ENCODE measurements around the gene PPP4R4.
"Not testable (repeated sequence)": the region's sequence is repeated elsewhere in the genome, so short reads cannot be mapped to it uniquely, and the experiment has no call there.

PPP4R4 gene

DNA sequence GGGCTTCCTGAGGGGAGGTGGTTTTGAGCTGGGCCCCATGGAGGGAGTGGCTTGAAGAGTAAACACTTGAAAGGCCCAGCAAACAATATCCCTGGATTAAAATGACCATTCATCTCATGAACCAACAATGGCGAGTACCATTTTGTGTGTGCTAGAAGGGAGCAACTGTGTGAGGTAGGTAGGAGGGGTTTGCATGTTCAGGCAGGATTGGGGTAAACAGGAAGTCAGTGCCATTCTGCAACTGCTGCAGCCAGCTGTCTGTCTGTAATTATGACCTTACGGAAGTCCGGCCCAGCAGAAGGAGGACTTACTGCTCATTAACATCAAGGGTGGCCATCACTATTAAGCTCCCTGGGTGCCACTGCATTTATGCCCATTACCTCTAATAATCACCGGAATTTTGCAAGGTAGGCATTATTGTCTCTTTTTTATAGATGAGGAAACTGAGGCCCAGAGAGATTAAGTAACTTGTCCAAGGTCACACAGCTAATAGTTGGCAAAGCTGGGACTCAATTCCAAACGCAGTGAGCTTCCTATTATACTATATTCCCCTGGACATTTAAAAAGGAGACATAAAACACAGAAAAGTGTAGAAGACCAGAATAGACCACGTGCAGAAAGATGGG lies 28.1 kb upstream of the PPP4R4 start:
- no peak for DNase-seq

DNA sequence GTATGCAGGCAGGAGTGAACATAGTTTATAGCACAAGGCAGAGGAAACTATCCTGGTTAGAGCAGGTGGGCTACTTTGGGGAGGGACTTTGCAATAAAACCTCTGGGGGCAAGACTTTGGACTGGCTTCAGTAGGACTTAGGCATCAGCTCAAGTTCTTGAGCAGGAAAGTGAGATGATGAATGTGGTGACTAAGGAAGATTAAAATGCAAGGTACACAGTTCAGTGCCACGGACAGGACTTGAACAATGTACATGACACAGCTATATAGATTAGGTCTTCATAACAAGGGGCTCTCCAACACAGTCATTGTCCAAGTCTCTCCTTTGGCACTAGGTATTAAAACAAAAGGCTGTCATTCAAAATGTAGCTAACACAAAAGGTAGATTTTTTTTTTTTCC lies 21.4 kb upstream of the PPP4R4 start:
- no peak for DNase-seq

DNA sequence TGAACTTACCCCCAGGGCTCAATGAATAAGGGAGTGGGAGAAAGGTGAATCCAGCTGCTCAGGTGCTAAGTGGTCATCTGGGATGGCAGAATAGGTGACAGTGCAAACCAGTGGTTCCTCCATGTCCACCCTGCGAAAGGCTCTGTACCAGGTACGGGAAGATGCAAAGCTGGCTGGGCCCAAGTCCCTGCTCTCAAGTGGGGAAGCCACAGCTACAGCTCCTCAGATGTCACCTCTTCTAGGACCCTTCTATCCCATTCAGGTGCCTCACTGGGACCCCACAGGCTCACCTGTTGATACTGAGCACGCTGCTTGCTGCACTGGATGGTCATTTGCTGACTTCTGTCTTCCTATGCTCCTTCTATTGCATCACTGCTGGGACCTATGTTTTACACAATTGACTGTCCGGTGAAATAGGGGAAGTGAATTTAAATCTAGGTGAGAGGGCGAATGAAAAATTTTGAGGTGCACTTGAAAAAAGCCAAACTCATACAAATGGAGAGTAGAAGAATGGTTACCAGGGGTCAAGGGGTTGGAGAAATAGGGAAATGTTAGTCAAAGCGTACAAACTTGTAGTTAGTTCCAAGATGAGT lies 20.3 kb upstream of the PPP4R4 start:
- DNase-seq, result no peak

DNA sequence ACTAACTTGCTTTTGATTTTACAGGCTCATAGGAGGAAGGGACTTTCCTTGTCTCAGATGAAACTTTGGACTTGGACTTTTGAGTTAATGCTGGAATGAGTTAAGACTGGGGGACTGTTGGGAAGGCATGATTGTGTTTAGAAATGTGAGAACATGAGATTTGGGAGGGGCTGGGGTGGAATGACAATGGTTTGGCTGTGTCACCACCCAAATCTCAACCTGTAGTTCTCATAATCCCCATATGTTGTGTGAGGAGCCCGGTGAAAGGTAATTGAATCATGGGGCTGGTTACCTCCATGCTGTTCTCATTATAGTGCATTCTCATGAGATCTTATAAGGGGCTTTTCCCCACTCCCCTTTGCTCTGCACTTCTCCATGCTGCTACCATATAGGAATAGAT lies 18.0 kb upstream of the PPP4R4 start:
- DNase-seq, result not testable (repeated sequence)

DNA sequence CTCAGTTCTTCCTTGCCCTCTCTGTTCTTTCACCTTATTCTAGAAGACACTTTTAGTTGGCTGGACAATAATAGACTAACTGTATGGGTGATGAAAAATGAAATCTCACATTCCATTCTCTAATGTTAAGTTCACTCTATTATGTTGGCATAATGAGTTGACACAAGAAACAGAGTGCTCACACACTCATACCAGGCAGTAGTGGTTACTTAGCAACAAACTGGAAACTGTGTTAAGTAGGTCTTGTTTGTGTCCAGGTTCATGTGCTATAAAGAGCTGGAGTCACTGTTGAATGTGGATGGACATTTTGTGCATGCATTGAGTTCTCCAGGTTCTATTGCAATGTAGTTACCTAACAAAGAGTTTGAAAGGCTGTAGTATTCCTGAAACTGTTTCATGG lies 16.9 kb upstream of the PPP4R4 start:
- DNase-seq, result no peak

DNA sequence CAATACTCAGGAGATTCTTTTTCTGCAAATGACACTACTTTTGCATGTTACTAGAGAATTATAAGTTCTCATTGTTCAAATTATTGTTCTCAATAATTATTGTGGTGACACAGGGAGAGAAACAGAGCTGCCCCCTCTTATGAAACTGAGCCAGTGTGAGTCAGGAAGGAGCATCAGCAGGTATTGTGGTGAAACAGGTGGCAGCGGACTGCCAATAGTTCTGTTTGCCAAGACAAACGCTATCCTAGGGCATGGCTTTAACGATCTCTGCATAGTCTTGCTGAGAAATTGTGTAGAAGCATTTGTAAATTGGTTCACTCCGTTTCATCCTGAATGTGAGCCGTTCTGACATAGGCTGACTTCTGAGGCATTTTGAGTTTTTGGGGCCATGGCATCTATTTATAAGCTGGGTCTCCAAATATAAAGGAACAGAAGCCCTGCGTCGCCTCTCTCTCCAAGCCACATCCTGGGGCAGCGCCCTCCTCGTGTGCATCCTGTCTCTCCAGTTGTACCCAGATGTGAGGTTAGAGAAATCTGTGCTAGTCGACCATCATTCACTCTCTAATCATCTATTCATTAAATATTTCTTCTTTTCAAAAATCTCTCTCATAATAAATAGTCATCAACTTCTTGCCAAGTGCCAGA lies 15.8 kb upstream of the PPP4R4 start:
- DNase-seq, result no peak

DNA sequence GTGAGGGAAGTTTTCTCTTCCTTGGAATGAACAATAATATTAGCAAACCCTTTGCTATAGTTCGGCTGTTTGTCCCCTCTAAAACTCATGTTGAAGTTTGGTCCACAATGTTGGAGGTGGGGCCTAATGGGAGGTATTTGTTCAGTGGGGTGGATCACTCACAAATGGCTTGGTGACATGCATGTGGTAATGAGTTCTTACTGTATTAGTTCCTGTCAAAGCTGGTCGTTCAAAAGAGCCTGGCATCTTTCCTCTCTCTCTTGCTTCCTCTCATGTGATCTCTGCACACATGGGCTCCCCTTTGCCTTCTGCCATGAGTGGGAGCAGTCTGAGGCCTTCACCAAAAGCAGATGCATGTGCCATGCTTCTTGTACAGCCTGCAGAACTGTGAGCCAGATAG lies 13.1 kb upstream of the PPP4R4 start:
- no peak for DNase-seq

DNA sequence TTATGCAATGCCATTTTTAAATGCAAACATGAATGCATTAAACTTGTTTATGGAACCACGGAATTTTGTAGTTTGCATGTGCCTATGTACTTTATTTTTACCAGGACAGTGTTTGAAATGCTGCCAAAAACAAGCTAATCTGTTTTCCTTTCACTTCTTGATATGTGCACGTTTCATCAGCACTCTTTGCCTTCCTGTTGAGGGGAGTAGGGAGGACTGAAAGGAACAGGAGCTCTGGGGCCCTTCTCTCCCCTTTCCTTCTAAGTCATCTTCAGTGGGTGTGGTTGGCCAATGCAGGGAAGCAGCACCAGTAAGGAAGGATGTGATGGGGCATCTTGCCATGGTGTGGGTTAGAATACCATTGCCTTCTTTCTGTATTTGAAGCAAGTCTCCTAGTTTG lies 12.1 kb upstream of the PPP4R4 start:
- no peak for DNase-seq

DNA sequence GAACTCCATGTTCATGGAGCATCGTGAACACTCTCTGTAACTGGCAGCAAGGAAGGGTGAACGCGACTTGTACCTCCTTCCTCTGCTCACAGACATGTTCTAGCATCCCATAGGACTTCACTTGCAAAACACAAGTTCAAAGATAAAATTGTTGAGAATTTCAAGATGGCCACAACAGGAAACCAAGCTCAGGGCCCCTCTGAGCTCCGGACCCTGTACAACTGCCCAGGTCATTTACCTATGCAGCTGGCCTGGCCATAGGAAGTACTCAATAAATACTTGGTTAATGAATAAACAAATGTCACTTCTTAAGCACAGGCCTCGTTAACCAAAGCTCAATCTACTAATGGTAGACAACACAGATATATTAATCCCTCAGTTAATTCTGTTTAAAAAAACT lies 11.7 kb upstream of the PPP4R4 start:
- no peak for DNase-seq

DNA sequence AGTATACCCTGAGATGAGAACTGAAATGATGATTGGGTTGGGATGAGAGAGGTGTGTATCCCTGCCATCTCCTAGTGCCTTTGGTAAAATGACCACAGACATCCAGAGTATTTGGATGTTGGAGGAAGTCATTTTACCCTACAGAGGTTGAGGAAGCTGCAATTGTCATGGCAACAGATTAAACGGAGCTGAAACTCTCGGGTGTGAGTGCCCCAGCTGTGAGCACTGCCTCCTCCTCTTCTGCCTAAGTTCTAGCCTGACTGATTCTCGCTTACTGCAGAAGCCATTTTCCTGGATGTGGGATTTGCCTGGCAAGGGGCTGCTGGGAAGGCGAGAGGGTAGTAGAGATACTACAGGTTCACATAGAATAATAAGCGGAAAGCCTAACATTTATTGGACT lies 10.3 kb upstream of the PPP4R4 start:
- no peak for DNase-seq

DNA sequence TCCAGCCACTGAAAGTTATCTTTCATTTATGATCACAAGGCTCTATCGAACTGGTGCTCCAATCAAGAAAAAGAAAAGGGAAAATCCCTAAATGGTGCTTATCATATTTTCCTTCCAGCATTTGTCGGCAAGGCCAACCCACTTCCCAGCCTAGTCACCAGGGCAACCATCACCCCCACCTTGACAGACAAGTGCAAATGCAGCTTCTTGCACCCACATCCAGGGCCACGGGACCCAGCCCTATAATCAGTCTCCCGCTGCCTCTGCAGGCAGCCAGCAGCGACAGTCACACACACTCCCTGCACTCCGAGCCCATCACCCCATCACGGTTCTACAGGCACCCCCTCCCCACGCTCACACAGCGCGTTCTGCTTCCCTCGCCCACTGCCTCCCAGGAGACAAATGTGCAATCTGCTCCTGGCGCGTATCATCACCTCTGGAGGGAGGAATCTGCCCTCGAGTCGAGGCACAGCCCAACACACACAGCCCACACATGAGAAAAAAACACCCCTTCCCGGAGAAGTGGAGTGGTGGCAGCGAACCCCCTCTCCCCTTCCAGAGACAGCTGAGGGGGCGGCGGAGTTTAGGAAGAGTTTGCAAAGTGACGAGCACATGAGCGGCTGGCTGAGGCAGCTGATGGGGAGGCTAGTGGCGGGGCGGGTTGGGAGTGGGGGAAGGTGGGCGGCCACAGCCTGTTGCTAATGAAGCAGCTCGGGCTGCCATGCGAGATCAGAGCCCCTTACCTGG lies 9.3 kb upstream of the PPP4R4 start:
- no peak for DNase-seq

DNA sequence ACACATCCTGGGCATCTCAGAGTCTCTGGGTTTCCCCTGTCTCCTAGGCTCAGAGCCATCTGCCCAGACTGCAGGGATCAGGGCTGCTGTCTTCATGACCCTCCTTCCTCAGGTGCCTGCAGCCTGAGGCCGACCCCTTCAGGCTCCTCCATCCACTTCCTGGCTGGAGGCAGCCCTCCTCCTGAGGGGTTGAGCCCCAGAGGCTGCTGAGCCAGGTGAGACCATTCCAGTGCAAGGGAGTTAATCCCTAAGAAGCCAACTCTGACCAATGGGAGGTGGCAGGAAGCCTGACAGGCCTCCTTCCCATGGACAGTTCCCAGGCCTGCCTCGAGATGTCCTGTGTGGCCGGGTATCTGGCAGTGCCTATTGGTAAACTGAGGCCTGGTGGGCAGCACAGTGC lies 8.4 kb upstream of the PPP4R4 start:
- DNase-seq, result no peak

DNA sequence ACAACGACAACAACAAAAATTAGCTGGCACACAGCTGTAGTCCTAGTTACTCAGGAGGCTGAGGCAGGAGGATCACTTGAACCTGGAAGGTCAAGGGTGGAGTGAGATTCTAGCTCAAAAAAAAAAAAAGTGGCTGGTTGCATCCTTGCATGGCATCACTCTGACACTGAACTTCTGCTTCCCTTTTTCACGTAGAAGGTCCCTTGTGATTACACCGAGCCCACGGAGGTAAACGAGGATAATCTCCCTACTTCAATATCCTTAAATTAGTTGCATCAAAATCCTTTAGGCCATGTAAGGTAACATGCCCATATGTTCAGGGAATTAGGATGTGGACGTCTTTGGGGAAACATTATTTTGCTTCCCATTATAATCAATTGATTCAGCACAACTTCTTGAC lies 4.0 kb upstream of the PPP4R4 start:
- no peak for DNase-seq

DNA sequence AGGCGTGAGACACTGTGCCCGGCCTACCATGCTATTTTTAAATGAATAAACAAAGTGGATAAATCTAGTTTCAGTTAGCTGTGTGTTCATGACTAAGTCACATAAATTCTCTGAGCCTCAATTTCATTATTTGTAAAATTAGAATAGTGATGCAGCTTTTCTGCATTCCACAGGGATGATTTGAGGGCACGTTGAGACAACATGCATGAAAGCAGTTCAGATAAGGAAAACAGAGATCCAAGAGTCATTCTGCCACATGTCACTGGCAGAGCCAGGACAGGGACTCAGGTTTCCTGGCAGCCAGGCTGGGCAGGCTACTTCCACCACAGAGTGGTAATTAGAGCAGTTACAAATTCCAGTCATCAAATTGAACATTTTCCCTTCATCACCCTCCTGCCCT lies 2.9 kb upstream of the PPP4R4 start:
- DNase-seq, result no peak

DNA sequence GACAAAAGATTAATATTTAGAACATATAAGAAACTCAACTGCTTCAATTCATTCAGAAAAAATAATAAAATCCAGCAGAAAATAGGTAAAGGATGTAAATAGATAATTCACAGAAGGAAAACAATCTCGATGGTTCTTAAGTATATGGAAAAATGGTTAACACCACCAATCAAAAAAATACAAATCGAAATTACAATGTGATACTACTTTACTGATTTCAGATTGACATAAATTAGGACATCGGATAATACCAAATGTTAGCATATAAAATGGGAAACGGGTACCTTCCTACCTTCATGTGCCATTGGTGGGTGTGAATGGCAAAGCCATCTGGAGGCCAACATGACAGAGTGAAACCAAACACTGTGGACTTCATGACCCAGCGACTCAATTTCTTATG lies 1.6 kb upstream of the PPP4R4 start:
- no peak for DNase-seq

DNA sequence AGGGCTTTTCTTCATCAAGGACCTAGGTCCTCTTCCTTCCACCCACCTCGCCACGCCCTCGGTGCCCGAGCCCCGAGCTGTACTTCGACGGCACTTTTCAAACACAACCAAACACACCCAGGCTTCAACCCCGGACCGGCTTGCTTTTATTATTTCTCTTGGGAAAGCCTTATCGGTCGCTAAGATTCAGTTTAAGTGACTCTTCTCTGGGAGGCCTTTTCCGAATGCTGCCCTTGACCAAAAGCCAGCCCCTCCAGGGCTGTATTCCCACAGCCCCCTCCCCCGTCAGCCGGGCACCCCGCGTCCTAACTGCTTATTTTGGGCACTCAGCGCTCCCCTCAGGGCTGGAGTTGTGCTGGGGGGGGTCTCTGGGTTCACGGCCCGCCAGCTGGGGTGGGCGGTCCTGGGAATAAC lies 644 bp upstream of the PPP4R4 start:
- DNase-seq, result no peak

DNA sequence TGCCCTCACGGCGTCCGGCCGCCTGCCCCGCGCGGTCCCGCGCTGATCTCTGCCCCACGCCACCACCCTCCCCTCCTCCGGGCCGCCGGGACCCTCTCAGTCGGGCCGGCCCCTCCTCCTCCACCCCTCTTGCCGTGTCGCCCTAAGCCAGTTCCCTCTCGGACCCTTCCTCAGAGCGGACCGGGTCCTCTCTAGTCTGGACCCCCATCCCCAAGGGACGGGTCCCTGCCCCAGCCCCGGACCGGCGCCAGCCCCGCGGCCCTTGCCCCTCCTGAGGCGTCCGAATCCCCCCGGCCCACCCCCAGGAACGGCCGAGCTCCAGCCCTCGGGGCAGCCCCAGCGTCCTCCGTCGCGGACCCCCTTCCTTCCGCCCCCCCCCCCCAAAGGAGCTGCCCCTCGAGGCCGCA lies 485 bp downstream of the PPP4R4 start:
- DNase-seq, result no peak

DNA sequence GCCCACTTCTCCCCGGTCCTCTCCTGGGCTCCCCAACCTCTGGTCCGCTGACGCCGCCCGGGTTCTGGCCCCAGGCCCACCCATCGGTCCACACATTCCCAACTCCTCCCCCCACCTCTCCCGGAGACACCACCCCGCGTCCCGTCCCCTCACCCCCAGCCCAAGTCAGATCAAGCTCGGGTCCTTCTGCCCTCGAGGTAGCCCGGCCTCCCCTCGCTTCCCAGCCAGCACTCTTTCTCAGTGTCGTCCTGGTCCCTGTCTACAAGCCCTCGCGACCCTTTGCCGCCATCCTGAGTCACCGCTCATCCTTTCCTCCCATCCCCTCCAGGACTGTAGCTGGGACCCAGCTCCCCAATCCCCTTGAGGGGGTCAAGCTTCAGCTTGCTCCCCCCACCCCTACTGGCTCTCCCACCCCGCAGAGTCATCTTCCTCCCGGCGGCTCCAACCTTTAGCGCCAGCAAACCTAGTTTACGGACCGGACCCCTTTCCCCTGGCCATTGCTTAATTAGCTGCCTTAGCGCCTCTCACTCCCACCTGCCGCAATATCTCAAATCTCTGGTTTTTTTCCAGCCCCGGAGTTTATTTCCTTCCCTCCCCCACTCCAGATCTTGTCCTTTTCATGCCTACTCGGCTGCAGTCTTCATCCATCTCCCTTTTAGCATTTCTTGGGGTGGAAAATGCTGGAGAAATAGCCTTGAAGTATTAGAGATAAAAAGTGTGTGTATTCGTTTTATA lies 1.1 kb downstream of the PPP4R4 start:
- DNase-seq, result no peak

DNA sequence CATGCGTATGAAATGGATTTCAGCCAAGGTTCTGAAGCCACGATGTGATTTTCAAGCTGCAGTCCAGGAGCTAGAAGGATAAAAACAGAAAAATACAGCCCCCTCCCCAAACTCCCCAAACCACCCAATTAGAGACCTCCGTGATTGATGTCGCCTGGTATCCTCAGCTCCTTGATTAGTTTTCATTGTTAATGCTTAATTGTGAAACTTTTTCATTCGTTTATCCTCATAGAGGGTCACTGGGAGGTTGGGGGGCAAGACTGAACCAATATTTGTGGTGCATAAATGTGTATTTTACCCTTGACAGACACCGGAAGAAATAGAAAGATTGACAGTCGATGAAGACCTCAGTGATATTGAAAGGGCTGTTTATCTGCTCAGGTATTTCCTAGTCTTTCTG lies 1.6 kb downstream of the PPP4R4 start:
- no peak for DNase-seq

DNA sequence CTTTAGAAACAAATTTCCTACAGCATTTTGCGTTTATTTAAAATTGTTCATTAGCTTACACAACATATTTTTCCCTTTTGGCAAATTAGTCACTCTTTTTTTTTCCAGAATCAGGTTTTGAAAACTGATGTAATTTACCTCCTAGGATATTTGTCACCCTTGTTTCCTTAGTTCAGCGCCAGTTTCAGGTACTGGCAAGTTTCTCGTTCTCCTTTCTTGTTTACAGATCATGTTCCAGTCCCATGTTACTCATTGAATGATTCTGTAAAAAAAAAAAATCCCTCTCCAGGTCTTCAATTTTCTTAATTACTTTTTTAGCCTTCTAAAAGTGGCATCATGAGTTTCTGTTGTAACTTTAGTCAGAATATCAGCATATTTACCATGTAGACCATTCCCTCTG lies 2.7 kb downstream of the PPP4R4 start:
- DNase-seq, result no peak

DNA sequence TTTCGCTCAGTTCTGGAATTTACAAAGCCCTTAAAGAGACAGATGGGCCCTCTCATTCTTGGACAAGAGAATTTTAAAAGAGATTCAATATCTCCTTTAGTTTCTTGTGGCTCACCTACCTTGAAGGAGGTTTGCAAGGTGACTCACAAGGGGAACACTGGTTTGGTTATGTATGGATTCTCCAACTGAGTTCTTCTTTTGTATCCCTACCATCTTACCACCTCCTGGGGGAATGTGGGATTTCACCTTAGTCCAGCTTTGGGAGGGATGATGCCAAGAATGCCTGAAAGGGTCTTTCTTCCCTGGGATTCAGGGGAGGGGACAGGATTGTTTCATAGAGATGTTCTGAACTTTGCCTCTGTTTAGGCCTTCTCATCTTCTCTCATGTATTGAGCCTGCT lies 3.7 kb downstream of the PPP4R4 start:
- no peak for DNase-seq

DNA sequence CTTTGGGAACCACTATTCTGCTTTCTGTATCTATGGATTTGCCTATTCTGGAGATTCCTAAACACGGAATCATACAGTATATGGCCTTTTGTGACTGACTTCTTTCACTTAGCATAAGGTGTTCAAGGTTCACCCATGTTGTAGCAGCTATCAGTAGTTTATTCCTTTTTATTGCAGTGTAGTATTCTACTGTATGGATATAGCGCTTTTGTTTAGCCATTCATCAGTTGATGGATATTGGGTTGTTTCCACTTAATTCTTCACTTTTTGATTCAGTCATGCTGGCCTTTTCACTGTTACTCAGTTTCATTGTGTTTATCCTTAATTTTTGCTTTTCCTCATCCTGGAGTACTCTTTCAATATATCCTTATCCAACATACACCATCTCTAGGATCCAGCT lies 5.1 kb downstream of the PPP4R4 start:
- DNase-seq, result no peak

DNA sequence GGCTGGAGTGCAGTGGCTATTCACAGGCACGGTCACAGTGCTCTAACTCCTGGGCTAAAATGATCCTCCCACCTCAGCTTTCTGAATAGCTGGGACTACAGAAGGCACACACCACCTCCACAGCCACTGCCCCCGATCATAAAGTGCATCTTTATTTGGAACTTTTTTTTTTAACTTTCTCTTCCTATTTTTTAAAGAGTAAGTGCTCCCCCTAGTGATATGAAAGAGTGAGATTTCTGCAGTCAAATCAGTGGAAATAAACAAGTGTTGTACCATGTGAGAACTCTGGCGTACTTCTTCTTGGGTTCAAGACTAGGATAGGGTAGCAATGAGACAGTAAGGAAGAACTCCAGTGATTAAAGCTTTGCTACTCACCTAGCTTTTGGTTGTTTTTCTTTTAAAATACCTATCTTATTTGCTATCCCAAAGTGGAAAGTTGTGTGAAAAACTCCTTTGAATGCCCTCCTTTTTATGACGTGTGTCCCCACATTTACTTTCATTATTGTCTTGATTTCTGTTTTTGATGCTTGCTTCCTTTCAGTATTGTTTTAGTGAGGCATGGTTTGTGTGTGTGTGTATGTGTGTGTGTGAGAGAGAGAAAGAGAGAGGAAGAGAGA lies 6.6 kb downstream of the PPP4R4 start:
- no peak for DNase-seq
